NCI-H2196 treated with DMSO at 0.1 percent for 48 hours (cell line): ENCODE measurements around the gene PPP1CB.

ENCODE experiments used
- DNase-seq: peaks from one replicate; lab custom pipeline; 2025; ENCODE audit not compliant: unreplicated experiment; lab: John Stamatoyannopoulos, UW

PPP1CB gene

GRCh38 chr2:28751252-28751955 is at the start of gene PPP1CB:
PPP1CB (plus strand) TSS chr2:28751830; CDS start chr2:28752125, 295 bp downstream.
- DNase-seq, result peak; percentile 93

DNA sequence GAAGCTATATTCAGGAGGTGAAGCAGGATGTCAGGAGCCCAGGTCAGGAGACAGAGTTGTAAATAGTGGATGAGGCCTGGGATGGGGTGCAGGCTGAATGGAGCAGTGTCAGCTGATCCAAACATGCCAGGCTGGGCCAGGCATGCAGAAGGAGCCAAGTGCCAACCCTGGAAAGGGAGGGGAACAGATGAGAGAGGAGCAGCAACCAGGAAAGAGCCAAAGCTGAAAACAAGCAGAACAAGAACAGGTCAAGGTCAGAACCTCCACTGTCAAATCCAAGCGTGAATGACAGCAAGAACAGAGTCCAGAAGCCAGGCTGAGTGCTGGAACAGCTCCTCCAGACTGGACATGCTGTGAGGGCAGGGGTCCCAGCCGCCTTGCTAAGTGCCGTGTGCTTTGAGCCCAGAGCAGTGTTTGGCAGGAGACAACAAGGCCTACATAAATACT is 49.2 kb upstream of the PPP1CB start:
- no peak for DNase-seq

GRCh38 chr2:28702878-28703277 is 48.8 kb upstream of the PPP1CB start:
- DNase-seq, result no peak

DNA sequence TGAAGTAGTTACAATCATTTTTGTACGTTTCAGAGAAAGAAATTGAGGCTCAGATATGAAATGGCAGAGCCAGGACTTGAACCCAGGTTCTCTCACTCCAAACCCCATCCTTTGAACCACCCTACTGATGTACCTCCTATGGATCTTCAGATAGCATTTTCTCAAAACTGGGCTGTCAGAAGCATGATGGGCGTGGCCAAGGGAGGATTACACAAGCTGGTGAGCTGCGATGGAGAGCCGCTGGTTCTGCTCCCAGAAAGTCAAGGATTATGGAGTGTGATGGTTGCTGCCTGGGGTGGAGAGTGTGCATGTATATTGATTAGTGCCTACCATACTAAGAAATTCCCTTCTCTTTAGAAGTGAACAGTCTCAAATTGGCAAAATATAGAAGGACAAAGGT is 47.0 kb upstream of the PPP1CB start:
- DNase-seq, result no peak

GRCh38 chr2:28705751-28706440 is 45.7 kb upstream of the PPP1CB start:
- no peak for DNase-seq

DNA sequence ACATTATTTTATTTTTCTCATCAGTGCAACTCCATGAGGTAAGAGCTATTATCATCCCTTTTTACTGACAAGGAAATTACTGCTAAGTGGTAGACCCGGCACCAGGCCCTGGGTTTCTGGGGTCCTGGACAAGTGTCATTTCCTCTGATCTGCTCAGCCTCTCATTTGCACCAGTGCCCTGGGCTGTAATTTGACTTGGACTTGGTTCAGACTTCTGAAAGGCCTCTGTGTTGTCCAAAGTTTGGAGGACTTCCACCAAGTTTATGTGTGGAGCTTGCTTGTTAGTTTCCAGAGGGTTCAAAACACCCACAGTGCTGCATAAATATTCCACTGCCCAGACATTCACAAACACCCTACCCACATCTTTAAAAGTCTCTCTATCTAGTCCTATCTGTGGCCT is 44.0 kb upstream of the PPP1CB start:
- DNase-seq, result no peak

DNA sequence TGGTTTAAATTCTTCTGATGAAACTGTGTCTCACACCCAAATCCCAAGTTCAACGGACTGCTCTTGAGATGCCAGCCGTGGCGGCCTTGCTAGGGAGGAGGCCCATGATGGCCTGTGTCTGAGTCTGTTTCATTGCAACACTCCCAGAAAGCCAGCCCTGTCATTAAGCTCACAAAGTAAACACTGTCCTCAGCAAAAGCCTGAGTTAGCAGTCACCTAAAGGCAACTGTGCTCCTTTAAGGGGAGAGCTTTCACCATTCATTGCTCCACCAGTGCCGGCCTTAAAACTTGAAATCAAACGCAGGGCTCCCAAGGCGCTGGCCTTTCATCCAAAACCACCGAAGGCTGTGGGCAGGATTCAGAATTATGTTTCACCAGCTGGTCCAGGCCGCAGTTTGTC is 42.5 kb upstream of the PPP1CB start:
- DNase-seq, result no peak

- DNase-seq, result no peak
Observed at GRCh38 chr2:28710545-28710944, 41.1 kb upstream of the PPP1CB start.

DNA sequence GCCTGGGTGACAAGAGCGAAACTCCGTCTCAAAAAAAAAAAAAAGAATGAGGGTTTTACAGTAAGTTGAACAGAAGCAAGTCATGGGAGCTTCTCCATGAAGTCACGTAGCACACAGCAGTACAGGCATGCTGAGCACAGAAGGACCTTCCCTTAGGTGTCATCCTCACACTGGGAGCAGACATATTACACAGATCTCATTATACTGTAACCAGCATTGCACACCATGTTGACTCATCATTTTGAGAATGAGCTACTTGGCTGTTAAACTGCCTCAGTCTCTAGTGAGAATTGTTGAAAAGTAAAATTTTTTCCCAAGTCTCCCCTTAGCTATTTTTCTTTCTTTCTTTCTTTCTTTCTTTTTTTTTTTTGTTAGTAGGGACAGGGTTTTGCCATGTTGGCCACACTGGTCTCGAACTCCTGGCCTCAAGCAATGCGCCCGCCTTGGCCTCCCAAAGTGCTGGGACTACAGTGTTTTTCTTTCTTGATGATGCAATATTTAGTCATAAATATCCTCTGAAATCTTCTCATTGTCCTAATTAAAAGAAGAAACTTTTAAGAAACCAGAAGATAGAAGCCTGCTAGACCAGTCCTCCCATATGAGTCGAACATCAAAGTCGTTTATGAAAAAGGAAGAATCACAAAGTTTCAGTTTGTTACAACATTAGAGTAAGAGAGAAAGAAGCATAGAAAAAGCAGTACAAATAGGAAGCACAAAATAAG is 37.9 kb upstream of the PPP1CB start:
- DNase-seq, result no peak

- peak; percentile 65 for DNase-seq
Observed at GRCh38 chr2:28716265-28716865, 35.3 kb upstream of the PPP1CB start.

DNA sequence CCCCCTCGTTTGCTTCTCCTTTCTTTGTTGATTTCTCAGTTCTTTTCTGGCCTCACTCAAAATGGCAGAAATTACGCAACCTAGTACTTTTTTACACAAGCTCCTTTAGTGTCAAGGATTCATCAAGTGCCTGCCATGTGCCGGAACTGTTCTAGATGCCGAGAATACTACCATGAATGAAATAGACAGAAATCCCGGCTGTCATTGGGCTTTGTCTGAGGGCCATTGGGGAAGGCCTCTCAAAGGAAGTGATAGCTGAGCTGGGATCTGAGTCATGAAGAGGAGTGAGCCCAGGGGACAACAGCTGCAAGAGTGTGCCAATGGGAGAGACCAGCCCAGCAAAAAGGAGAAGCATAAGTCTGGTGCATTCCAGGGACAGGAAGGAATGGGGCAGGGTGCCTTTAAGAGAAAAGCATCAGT is 34.3 kb upstream of the PPP1CB start:
- DNase-seq, result peak; percentile 16

GRCh38 chr2:28720345-28720744 is 31.3 kb upstream of the PPP1CB start:
- no peak for DNase-seq

- DNase-seq, result no peak
Observed at GRCh38 chr2:28721601-28722191, 29.9 kb upstream of the PPP1CB start.

DNA sequence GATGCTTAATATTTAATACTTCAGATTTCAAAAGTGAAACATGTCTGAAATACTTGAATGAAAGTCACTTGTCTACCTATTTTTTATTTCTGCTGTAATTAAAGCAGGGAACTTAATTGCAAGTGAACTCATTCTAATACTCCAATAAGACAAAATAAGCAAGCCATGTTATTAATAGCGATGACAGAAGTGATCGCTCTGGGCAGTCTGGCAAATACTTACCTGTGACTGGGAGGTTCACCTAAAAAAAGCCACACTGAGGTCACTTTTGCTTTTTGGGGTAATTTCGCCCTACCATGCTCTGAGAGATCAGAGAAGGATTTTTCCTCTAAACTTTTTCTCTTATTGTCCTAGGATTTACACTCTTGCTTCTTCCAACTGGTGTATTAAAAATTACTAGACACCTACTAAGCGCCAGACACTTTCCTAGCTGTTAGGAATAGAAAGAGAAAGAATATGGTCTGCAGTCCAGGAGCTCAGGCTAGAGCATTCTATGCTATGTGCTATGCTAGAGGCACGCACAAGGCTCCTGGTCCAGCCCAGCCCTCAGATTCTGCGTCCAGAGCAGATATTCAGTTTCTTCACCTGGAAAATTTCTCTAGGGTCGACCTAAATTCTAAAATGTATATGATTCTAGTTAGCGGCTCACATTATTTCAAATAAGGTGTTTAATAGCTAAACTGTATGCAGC is 26.5 kb upstream of the PPP1CB start:
- no peak for DNase-seq

GRCh38 chr2:28726177-28726576 is 25.5 kb upstream of the PPP1CB start:
- no peak for DNase-seq

DNA sequence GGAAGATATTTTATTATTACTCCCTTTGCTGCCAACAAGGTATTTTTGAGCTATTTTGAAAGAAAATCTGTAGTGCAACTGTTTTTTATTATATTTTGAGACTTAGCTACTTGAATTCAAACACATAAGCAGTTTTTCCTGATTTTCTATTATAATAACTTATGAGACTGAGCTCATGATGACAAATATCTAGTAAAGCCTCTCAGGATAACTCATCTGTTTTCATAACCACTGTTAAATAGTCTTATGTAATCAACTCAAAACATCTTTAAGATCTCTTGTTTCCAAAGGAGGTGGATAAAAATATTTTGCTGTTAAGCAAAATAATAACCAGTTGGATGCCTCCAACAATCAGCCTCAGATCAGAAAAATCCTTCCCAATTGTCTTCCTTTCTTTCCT is 21.9 kb upstream of the PPP1CB start:
- DNase-seq, result no peak

DNA sequence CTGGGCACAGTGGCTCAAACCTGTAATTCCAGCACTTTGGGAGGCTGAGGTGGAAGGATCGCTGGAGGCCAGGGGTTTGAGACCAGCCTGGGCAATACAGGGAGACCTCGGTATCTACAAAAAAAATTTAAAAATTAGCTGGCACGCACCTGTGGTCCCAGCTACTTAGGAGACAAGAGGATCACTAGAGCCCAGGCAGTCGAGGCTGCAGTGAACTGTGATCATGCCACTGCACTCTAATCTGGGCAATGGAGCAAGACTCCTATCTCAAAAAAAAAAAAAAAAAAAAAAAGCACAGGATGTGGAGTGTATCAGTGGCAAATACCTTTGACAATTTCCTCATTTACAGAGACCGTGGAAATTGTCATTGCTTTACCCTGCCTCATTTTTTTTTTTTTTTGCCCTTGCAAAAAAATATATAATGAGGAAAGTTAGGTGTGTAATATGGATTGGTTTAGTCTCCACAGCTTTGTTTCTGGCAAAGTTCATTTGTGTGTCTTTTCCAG is 20.9 kb upstream of the PPP1CB start:
- DNase-seq, result no peak

GRCh38 chr2:28735511-28735910 is 16.1 kb upstream of the PPP1CB start:
- DNase-seq, result no peak

DNA sequence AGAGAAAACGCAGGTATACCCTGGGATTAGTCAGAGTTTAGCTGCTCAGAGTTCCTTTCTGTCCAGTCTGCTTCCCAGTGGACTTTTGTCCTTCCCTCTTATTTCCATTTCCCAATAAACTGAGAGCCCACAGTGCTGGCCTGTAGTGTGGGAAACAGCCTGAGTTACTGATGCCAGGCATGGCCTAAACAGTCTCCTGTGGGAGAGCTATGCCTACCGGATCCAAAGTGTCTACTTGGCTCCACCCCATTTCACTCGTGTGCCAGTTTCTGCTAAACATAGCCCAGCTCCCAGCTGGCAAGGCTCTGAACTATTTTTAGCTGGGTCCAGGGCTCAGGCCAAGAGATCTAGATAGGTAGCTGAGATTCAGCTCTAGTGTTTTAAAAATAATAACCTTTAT is 15.6 kb upstream of the PPP1CB start:
- DNase-seq, result peak; percentile 61

DNA sequence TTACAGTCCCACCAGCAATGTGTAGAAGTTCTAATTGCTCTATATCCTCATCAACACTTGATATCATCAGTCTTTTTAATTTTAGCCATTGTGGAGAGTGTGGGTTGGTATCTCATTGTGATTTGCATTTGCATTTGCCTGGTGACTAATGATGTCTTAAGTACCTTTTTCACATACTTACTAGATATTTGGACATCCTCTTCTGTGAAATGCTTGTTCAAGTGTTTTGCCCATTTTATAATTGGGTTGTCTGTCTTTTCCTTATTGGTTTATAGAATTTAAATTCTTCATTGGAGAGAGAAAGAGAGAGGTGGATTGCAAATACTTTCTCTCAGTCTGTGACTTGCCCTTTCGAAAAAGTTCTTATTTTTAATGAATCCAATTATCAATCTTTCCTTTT is 14.0 kb upstream of the PPP1CB start:
- no peak for DNase-seq
